WTC11 (cell line): ENCODE results near the gene DNAH9. TPM values are rescaled to one million over a fixed set of nuclear protein-coding genes. Genes with fewer than 3 reads are reported as not detected.

Source experiments
- ATAC-seq: fragments of 200-7000 bp; cut with Tn5 transposase; 2 replicates; pipeline ENCODE4 v1.10.0; 2021; ENCODE audit warnings: mild to moderate bottlenecking, moderate library complexity
- CTCF ChIA-PET: fragments of 300-600 bp; sonication (Branson Sonifier 250); formaldehyde crosslinking; loops from one replicate; lab custom pipeline; 2021; ENCODE audit warnings: antibody characterized with exemption; lab: Charles Lee
- POLR2A ChIA-PET: fragments of 350-600 bp; sonication (Branson Sonifier 250); formaldehyde crosslinking; loops from one replicate; lab custom pipeline; 2021; ENCODE audit warnings: antibody characterized with exemption; lab: Charles Lee
- DNase-seq: peaks from one replicate; pipeline ENCODE4 v3.0.0; 2021; ENCODE audit warnings: low spot score
- H3K27ac Mint-ChIP-seq: 2 replicates; pipeline ENCODE4 v1.8.0; 2021; ENCODE audit warnings: mixed read lengths
- H3K27me3 Mint-ChIP-seq: 2 replicates; pipeline ENCODE4 v1.8.0; 2021; ENCODE audit warnings: low read depth, mild to moderate bottlenecking, moderate library complexity, mixed read lengths
- H3K36me3 Mint-ChIP-seq: 2 replicates; pipeline ENCODE4 v1.8.0; 2021; ENCODE audit warnings: mixed read lengths
- H3K4me1 Mint-ChIP-seq: 2 replicates; pipeline ENCODE4 v1.8.0; 2022; ENCODE audit warnings: mixed read lengths
- H3K4me3 Mint-ChIP-seq: 2 replicates; pipeline ENCODE4 v1.8.0; 2021; ENCODE audit warnings: mild to moderate bottlenecking, moderate library complexity, mixed read lengths
- H3K9me3 Mint-ChIP-seq: 2 replicates; pipeline ENCODE4 v1.8.0; 2021; ENCODE audit warnings: mixed read lengths
- ATF1 ChIP-seq: sonication (generic); formaldehyde crosslinking; IDR thresholded peaks from 2 replicates; pipeline ENCODE4 v1.8.1; 2023; ENCODE audit warnings: mild to moderate bottlenecking, moderate library complexity, missing genetic modification reagents
- ATF3 ChIP-seq: sonication (generic); formaldehyde crosslinking; conservative IDR thresholded peaks from 2 replicates; pipeline ENCODE4 v1.8.1; 2022; ENCODE audit warnings: mild to moderate bottlenecking, missing genetic modification reagents
- ATF6 ChIP-seq: sonication (generic); formaldehyde crosslinking; IDR thresholded peaks from 2 replicates; pipeline ENCODE4 v1.8.1; 2023; ENCODE audit warnings: mild to moderate bottlenecking, missing genetic modification reagents
- CDX4 ChIP-seq: fragments of 250-450 bp; sonication (Bioruptor Pico); IDR thresholded peaks from 2 replicates; pipeline ENCODE4 v1.9.0; 2021; ENCODE audit warnings: moderate library complexity, mild to moderate bottlenecking, inconsistent platforms, borderline replicate concordance
- CREB1 ChIP-seq: sonication (generic); formaldehyde crosslinking; IDR thresholded peaks from 2 replicates; pipeline ENCODE4 v1.8.0; 2023; ENCODE audit warnings: mild to moderate bottlenecking, missing genetic modification reagents
- E2F1 ChIP-seq: sonication (generic); formaldehyde crosslinking; IDR thresholded peaks from 2 replicates; pipeline ENCODE4 v1.8.0; 2022; ENCODE audit warnings: mild to moderate bottlenecking, missing genetic modification reagents
- E2F4 ChIP-seq: sonication (generic); formaldehyde crosslinking; IDR thresholded peaks from 2 replicates; pipeline ENCODE4 v1.8.1; 2022; ENCODE audit warnings: low read depth, mild to moderate bottlenecking, moderate library complexity, missing genetic modification reagents, borderline replicate concordance
- FOXJ3 ChIP-seq: sonication (generic); formaldehyde crosslinking; IDR thresholded peaks from 2 replicates; pipeline ENCODE4 v1.9.0; 2021; ENCODE audit warnings: missing genetic modification reagents, mild to moderate bottlenecking, borderline replicate concordance
- GRHL2 ChIP-seq: fragments of 250-450 bp; sonication (Bioruptor Pico); IDR thresholded peaks from 2 replicates; pipeline ENCODE4 v1.8.0; 2022; ENCODE audit warnings: mild to moderate bottlenecking, moderate library complexity; ENCODE audit not compliant: insufficient replicate concordance, severe bottlenecking
- HMGA2 ChIP-seq: fragments of 250-450 bp; sonication (Bioruptor Pico); IDR thresholded peaks from 2 replicates; pipeline ENCODE4 v1.4.0; 2021; ENCODE audit warnings: mild to moderate bottlenecking, moderate library complexity
- JUN ChIP-seq: sonication (generic); formaldehyde crosslinking; IDR thresholded peaks from 2 replicates; pipeline ENCODE4 v1.8.0; 2023; ENCODE audit warnings: mild to moderate bottlenecking, missing genetic modification reagents
- MLX ChIP-seq: sonication (generic); formaldehyde crosslinking; IDR thresholded peaks from 2 replicates; pipeline ENCODE4 v1.8.1; 2023; ENCODE audit warnings: mild to moderate bottlenecking, missing genetic modification reagents, moderate library complexity
- MYBL2 ChIP-seq: sonication (generic); formaldehyde crosslinking; IDR thresholded peaks from 2 replicates; pipeline ENCODE4 v1.8.1; 2023; ENCODE audit warnings: mild to moderate bottlenecking, moderate library complexity, missing genetic modification reagents
- NFATC4 ChIP-seq: fragments of 250-450 bp; sonication (Bioruptor Pico); IDR thresholded peaks from 2 replicates; pipeline ENCODE4 v1.9.0; 2021; ENCODE audit warnings: mild to moderate bottlenecking
- PREB ChIP-seq: sonication (generic); formaldehyde crosslinking; IDR thresholded peaks from 2 replicates; pipeline ENCODE4 v1.8.1; 2022; ENCODE audit warnings: mild to moderate bottlenecking, missing genetic modification reagents, moderate library complexity, borderline replicate concordance
- RELA ChIP-seq: sonication (generic); formaldehyde crosslinking; IDR thresholded peaks from 2 replicates; pipeline ENCODE4 v1.8.1; 2022; ENCODE audit warnings: missing genetic modification reagents, mild to moderate bottlenecking, borderline replicate concordance
- SOX15 ChIP-seq: fragments of 250-450 bp; sonication (Bioruptor Pico); IDR thresholded peaks from 2 replicates; pipeline ENCODE4 v1.9.0; 2021; ENCODE audit warnings: mild to moderate bottlenecking
- ZBTB43 ChIP-seq: sonication (generic); formaldehyde crosslinking; IDR thresholded peaks from 2 replicates; pipeline ENCODE4 v1.8.1; 2023; ENCODE audit warnings: mild to moderate bottlenecking, missing genetic modification reagents
- ZNF219 ChIP-seq: sonication (generic); formaldehyde crosslinking; IDR thresholded peaks from 2 replicates; pipeline ENCODE4 v1.8.0; 2023; ENCODE audit warnings: missing genetic modification reagents, mild to moderate bottlenecking, borderline replicate concordance
- ZNF263 ChIP-seq: sonication (generic); formaldehyde crosslinking; IDR thresholded peaks from 2 replicates; pipeline ENCODE4 v1.8.1; 2022; ENCODE audit warnings: low read depth, mild to moderate bottlenecking, moderate library complexity, missing genetic modification reagents
- ZNF317 ChIP-seq: sonication (generic); formaldehyde crosslinking; IDR thresholded peaks from 2 replicates; pipeline ENCODE4 v1.8.1; 2023; ENCODE audit warnings: low read depth, mild to moderate bottlenecking, moderate library complexity, missing genetic modification reagents, borderline replicate concordance
- ZNF416 ChIP-seq: fragments of 250-450 bp; sonication (Bioruptor Pico); IDR thresholded peaks from 2 replicates; pipeline ENCODE4 v1.9.0; 2021; ENCODE audit warnings: mild to moderate bottlenecking, inconsistent platforms
- total RNA-seq: library from RNA; stranded (reverse); gene quantifications from 3 replicates; pipeline ENCODE4 v1.2.3, GENCODE V29; 2021

The DNAH9 gene
- total RNA-seq, 1 experiment from 2014 or later = 0.31 TPM

- no peak for TF ChIP-seq RELA (CRISPR knock-in tag)
- TF ChIP-seq, all 79 proteins: peak for 0
Measured at GRCh38 chr17:11953924-11954323, 355.7 kb downstream of the DNAH9 start (continued).

- TF ChIP-seq GRHL2 (CRISPR knock-in tag) (no peak), SOX15 (CRISPR knock-in tag) (no peak), PREB (CRISPR knock-in tag) (no peak), CDX4 (no peak), MYBL2 (CRISPR knock-in tag) (no peak), E2F1 (CRISPR knock-in tag) (no peak), ZNF263 (no peak), E2F4 (CRISPR knock-in tag) (no peak), ZNF416 (CRISPR knock-in tag) (no peak), MLX (no peak), JUN (CRISPR knock-in tag) (no peak), ATF1 (CRISPR knock-in tag) (no peak), ZNF317 (CRISPR knock-in tag) (no peak), ZBTB43 (CRISPR knock-in tag) (no peak), ATF3 (CRISPR knock-in tag) (no peak)
- Mint-ChIP-seq H3K4me3 (no peak overlapping the region), H3K9me3 (peaks cover 44% of the 10 kb centered on the region), H3K27me3 (no peaks in the 10 kb centered on the region; the same call in 1 of the 2 replicates), H3K27ac (no peak overlapping the region), H3K36me3 (peaks cover 28% of the 10 kb centered on the region), H3K4me1 (no peaks in the 10 kb centered on the region)
- ATAC-seq (no peak), DNase-seq (no peak)
- ChIA-PET POLR2A (no interaction called here), CTCF (no interaction called here)
Measured at GRCh38 chr17:11954936-11955335, 356.7 kb downstream of the DNAH9 start.

- DNase-seq (no peak), ATAC-seq (no peak)
- Mint-ChIP-seq H3K4me1 (peaks cover 23% of the 10 kb centered on the region), H3K9me3 (peaks cover 50% of the 10 kb centered on the region), H3K27ac (no peak overlapping the region), H3K27me3 (no peaks in the 10 kb centered on the region; the same call in 1 of the 2 replicates), H3K4me3 (no peak overlapping the region), H3K36me3 (peaks cover 48% of the 10 kb centered on the region)
- CTCF ChIA-PET = no interaction called here
- POLR2A ChIA-PET = interaction anchor here (0.5 kb wide), 1 partner anchor 721 kb away, joined by 4 read pairs; no protein-coding TSS in a partner anchor
- TF ChIP-seq HMGA2 (CRISPR knock-in tag) (no peak), CREB1 (CRISPR knock-in tag) (no peak), E2F1 (CRISPR knock-in tag) (no peak), ZNF219 (CRISPR knock-in tag) (no peak), ATF6 (CRISPR knock-in tag) (no peak), NFATC4 (CRISPR knock-in tag) (no peak), SOX15 (CRISPR knock-in tag) (no peak), FOXJ3 (CRISPR knock-in tag) (no peak)
Measured at GRCh38 chr17:11969565-11969964, 371.3 kb downstream of the DNAH9 start.
